GM18861 (cell line): ENCODE measurements around the gene NEDD4.
"Not testable (repeated sequence)": the region's sequence is repeated elsewhere in the genome, so short reads cannot be mapped to it uniquely, and the experiment has no call there.

Source experiments
- ATAC-seq: cut with Tn5 transposase; IDR thresholded peaks from one replicate; pipeline ENCODE4 v1.9.1; 2021; ENCODE audit not compliant: unreplicated experiment

Gene NEDD4

DNA sequence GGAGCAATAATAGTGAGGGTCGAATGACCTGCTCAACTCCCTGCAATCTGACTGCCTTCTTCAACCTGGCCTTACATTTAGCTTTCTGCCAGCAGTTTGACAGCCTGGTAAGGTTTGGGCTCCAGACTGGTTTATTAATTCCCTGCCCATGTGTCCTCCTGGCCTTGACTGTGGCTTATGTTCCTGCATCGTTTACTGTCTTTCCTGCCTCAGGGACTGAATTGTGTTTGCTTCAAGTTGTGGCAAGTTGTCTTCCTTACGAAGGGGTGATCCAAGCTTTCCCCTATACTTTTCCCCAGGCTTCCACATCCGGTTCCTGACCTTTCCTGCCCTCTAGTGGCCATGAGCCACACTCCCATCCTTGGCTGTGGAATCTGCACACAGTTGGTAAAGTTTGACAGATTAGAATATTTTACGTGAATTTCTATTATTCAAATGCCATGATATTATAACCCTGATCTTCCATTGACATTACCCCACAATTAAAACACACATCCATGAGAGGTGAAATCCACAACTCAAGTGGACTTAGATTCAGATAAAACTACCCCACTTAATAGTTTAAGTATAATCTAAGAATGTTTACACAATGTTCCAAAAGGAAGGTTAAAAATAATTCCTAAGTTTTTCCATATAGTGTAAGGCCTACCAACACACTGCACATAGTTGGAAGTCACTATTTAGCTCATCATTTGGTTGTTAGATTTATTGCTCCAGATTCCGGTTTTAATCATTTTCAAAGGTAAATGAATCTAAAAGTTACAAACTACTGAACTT, 95.7 kb downstream of the NEDD4 start:
- no peak for ATAC-seq

DNA sequence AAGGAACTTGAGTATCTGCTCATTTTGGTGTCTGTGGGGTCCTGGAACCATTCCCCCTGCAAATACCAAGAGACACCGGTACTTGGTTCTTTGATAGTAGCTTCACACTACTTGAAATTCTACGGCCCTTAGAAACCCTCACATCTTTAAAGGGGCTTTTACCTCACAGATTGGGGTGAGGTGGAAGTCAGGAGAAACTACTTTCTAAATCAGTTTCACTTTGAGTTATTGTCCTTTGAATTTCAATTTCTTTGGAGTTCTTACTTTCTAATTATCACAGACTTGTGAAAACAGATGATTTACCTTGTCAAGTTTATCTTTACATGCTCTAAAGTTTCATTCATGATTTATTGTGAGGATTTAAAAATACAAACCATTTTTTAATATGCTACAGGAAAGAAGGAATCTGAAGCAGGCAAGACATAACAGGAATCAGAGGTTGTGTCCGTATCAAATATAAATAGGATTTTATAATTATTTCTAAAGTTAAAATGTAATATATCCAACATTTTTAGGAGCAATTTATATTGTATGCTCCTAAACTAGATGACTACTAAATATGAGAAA, 98.9 kb downstream of the NEDD4 start:
- no peak for ATAC-seq

DNA sequence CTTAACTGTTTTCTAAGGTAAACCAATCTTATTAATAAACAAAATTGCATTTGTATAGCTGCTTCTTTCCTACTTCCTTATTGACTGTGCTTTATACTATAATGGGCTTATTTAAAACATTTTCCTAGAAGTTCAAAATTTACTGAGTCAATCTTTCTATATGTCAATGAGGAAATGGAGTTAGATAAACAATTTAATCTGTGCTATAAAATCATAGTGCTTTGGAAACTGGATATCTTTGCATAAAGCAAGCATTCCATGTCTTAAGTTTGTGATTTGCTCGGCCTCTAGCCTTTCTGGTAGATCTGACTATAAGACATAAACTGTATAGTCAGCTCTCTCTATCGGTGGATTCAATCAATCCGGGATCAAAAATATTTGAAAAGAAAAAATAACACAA, 99.6 kb downstream of the NEDD4 start:
- no peak for ATAC-seq

DNA sequence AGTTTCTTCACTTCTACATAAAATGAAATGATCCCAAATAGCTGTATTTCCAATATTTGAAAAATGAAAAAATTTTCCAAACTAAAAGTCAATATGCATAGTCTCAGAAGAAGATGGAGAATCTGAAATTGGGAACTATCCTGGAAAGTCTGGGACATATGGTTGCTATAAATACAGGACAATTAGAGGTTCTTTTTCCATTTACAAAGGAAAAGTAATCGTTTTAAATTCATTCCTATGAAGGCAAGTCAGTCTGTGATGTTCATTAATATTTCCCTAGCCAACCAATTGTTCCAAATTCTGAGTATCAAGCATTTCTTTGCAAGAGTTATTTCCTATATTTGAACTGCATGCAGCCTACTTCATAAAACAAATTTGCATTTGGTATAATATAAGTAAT, 102.2 kb downstream of the NEDD4 start:
- no peak for ATAC-seq

DNA sequence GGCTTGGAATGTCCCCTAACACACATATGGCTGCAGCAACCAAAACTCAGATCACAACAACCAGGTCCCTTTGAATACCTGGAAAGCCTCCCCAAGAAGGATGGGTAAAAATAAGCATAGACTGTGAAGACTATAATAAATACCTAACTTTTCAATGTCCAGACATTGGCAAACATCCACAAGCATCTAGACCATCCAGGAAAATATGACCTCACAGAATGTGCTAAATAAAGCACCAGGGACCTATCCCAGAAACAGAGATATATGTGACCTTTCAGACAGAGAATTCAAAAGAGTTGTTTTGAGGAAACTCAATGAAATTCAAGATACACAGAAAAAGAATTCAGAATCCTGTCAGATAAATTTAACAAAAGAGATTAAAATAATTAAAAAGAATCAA, 109.2 kb downstream of the NEDD4 start:
- no peak for ATAC-seq

DNA sequence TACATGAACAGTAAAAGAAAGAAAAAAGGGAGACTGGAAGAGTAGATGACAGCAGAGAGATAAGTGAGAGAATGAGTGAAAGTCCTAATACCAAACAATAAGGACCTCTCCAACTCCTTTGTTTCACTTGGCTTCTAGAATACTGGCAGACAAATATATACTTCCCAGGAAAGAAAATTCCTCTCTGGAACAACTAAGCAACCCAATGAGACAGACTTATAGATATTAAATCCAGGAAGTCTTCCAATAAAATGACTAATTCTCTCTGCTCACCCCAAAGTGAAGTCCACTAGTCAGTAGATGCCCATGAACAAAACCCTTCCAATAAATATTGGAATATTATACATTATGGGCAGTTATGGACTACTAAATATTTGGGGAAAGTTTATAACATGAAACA, 114.2 kb downstream of the NEDD4 start:
- ATAC-seq = no peak

DNA sequence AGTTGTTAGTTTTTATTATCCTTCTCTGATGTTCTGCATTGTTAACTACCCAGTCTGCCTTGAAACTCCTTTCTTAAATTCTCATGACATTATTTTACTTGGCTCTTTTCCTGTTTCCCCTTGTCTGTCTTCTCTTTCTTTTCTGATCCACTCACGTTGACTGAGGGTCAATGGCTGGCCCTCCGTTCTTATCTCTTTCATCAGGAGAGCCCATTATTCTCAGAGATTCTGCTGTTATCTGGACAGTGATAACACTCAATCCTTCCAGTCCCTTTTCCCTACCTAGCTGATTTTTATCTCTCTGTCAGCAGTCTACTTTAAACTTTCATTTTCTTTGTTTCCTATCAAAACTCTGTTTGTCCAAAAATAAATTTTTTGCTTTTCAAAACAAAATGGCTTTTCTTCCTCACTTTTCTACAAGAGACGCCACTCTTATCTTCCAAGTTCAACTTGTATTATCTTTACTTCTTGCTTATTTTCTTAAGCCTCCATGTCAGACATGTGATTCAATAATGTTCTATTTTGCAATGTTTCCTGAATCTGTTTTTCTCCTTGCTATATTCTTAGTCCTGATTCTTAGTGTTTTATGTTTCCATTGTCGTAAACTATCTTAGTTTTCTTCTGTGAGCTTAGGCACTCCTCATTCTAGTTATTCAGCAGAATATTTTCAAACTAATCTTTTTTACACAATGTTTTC, 120.2 kb downstream of the NEDD4 start:
- ATAC-seq = no peak

DNA sequence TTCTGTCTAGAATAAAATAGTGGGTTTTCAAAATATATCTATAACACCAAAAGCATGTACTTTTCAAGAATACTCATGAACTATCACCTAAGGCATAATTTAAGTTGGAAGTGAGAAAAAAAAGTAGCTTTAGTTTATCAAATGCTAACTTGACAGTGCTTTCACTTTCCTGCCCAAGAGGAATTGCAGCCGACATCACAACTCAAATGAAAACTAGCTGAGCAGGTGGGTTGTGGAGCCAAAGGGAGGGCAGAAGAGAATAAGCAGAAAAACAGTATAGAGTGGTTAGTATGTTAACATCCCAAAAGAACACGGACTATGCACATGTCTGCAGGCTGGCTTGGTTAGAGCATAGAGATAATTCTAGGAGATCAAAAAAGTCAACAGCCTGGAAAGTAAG, 120.9 kb downstream of the NEDD4 start:
- no peak for ATAC-seq

DNA sequence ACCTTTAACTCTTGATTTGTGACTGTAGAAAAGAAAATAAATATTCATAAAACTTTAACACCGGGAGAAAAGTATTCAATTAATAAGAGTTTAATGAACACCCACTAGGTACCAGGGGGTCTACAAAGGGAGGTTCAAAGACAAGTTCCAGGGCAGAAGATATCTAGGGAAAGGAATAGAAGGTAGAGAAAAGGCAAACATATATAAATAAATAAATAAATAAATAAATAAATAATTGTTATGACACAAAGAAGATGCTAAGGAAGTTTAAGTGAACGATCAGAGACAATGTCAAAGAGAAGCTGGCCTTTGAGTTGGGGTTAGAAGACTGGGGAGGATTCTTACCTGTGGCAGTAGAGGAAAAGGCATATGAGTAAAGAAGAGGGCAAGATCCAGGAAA, 123.8 kb downstream of the NEDD4 start:
- no peak for ATAC-seq

DNA sequence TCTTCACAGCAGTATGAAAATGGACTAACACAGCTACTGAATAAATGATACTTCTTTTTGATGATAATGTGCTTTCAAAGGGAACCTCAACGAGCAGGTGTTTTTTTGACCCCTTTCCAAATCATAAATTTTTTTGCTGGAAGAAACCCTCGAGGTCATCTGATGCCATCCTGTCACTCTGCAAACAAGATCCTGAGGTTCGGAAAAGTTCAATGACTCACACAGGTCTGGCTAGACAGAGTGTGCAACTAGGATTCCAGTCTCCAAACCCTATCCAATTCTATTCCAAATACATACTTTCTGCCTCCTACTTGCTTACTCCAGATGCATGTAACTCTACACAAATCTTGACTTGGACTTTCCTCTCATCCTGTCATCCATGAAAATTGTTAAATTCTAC, 124.7 kb downstream of the NEDD4 start:
- ATAC-seq = no peak

DNA sequence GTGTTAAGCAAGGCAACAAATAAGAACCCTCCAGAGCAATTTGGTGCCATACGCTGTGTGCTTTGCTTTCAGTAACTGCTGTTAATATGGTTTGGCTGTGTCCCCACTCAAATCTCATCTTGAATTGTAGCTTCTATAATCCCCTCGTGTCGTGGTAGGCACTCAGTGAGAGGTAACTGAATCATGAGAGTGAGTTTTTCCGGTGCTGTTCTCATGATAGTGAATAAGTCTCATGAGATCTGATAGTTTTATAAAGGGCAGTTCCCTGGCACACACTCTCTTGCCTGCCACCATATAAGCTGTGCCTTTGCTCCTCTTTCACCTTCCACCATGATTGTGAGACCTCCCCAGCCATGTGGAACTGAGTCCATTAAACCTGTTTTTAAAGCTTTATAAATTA, 125.1 kb downstream of the NEDD4 start:
- not testable (repeated sequence) for ATAC-seq

DNA sequence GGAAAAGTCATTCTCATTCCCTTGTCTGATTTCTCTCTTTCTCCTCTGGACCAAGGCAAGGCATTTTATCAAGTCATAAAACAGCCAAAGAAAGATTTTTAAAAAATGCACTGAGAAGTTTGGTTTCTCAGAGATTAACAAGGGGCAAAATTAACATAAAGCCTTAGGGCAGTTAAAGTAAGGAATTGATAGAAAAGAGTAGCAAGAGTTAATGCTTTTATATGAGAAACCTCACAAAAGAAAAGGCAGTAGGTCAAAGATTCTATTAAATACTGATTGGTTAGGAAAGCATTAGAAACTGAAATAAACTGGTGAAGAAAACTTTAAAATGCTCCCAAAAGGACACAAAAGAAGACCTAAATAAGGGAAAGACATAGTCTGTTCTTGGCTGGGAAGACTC, 129.5 kb downstream of the NEDD4 start:
- ATAC-seq = no peak

DNA sequence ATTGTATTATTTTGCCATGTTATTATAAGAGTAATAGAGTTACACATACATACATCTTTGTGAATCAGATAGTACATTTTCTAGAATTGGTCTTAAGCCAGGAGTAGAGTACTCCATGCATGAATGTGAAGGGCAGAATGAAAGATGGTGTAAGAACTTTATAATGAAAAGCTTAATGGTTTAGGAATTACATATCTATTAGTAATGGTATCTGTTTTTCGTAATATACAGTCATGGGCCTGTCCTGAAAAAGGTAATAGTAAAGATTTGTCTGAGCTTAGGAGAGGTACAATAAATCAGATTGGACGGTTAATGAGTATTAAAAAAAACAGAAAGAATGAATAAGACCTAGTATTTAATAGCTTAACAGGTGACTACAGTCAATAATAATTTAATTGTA, 132.3 kb downstream of the NEDD4 start:
- ATAC-seq = no peak

DNA sequence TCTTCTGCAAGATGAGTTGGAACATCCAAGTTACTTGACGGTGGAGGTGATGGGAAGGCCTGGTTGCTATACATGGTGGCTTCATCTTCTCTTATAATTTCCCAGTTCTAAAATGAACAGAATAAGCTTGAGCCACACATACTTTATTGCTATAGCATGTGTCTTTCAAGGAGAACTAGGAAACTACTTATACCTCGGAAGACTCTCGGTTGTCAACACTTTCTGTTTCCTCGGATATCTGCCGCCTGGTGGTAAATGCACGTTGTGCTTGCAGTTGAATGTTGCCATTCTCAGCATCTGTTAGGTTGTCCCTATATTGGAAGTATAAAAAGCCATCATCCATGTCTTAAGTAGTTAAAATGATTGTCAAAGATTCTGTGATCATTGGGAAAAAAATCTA, 132.9 kb downstream of the NEDD4 start:
- ATAC-seq = no peak

DNA sequence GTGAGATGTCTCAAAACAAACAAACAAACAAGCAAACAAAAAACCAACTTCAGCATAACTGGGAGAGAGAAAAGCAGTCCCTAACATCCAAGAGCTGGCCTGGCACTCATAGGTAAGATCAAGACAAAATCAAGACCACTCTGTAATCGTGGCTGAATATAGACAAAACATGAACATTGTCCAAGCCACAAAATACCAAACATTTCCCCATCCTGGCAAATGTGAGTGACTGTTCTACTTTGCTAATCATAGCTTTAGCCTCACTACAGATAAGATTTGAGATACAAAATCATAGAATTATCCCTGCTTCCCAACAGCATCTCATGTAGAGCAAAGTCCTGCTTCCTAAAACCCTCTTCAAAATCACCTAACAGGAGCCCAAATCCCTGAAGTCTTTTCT, 133.7 kb downstream of the NEDD4 start:
- no peak for ATAC-seq

DNA sequence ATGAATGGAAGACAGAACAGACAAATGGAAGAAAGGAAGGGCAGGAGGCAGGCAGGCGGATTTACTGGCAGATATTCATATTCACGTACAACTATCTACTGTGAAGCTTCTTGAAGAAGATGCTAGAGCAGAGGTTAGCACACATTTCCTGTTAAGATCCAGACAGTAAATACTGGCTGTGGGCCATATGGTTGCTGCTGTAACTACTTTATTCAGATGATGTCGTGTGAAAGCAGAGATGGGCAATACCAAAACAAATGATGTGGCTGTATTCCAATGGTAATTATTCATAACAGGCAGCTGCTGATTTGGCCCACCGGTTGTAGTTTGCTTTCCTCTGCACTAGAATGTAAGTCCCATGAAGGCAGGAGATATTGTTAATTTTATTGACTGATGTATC, 134.8 kb downstream of the NEDD4 start:
- no peak for ATAC-seq

DNA sequence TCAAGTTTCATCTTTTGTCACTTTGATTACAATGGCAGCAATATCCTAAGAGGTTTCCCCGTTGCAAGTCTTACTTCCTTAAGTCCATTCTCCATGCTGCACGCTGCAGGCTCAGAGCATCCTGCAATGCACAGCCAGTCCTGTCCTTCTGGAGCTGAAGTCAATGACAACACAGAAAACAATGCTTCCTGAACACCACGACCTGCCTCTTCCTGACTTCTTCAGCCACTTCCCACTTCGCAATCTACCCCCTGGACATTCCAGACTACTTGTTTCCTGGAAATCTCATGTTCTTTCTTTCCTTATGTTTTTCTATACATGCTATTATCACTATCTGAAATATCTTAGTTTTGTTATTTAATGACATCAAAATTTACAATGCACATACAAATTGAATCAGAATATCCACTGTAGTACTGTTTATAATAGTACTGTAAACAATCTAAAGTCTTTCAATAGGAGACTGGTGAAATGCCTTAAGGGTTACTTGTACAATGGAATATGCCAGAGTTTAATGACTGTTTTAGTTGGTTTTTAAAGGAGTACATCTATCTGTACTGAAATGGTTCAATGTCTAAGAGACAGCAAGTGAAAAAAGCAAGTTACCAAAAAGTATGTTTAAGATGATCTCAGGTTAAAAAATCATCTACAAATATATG, 136.8 kb downstream of the NEDD4 start:
- no peak for ATAC-seq

DNA sequence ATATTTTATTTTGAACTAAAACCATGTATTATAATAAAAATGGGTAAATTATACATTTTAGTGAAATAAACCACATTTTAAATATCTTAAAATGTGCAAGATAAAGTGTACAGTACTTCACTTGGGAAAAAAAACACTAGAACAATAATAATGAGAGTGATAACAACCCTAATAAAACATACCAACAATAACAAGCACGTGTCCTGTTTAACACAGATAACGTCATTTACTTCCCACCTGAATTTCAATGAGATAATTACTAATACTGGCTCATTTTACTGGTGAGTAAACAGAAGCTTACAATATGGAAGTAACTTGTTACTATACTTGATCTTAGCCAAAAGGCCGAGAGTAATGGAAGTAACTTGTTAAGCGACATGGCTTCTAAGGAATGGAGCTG, 140.3 kb downstream of the NEDD4 start:
- ATAC-seq = no peak

DNA sequence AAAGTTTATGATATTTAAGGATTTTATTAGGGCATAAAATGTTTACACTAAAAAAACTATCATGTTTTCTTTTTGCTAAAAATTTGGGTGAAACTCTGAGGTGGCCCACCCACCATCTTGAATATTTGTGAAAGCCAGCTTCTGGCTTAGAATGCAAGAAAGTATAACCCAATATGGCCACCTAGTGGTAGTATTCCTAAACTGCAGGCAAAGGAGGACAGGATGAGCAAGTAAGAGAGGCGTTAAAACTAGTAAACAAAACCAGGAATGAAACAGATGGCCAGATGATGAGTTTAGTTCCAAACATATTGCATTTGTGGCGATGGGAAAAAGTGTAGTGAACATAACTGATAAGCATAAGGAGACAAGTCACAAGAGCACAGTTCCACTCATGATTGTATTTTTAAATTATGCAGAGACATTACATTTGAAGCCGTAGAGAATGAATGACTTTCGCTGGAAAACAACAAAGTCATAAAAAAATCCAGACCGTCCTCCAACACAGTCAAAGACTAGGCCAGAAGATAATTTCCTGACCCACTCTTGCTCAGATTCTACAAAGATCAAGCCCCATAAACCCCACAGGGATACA, 147.2 kb downstream of the NEDD4 start:
- peak; percentile 90 for ATAC-seq

DNA sequence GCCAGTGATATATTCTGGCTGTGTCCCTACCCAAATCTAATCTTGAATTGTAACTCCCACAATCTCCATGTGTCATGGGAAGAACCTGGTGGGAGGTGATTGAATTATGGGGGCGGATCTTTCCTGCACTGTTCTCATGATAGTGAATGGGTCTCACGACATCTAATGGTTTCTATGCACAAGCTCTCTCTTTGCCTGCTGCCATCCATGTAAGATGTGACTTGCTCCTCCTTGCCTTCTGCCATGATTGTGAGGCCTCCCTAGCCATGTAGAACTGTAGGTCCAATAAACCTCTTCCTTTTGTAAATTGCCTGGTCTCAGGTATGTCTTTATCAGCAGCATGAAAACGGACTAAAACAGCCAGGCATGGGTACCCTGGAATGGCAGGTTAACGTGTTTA, 150.5 kb downstream of the NEDD4 start:
- not testable (repeated sequence) for ATAC-seq

DNA sequence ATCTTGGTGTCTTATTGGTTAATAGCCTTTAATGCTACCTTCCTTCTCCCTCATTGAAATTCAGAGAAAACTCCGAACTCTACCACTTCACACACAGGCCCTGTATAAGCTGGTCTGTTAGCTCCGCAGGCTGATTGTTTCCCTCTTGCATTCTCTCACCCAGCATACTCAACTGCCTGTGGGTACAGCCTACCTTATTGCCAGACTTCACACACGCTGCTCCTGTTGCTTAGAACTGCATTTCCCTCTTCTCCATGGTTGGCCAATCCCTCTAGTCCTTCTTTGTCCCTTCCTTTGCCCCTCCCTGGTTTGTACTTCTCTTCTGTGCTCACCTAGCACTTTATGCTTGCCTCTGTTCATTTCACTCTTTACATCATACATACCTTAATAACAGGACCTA, 157.5 kb downstream of the NEDD4 start:
- no peak for ATAC-seq

DNA sequence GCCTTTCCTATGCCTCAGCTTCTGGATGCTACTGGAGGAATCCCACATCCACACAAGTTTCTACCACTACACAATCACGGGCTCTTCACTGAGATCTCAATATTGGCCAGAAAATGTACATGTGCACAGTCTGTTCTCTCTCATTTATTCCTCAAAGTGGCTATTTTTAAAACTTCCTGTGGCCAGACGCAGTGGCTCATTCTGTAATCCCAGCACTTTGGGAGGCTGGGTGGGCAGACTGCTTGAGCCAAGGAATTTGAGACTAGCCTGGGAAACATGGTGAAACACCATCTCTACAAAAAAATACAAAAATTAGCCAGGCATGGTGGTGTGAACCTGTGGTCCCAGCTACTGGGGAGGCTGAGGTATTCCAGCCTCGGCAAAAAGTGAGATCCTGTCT, 159.1 kb downstream of the NEDD4 start:
- no peak for ATAC-seq
